IMR-90 (cell line): ENCODE results near the gene TSKU. TPM values are rescaled to one million over a fixed set of nuclear protein-coding genes. Genes with fewer than 3 reads are reported as not detected.

Experiments
- ATAC-seq: fragments of 200-7000 bp; cut with Tn5 transposase; 2 replicates; pipeline ENCODE4 v1.9.1; 2020; ENCODE audit warnings: low read depth, mild to moderate bottlenecking, moderate library complexity
- BruUV-seq: library from RNA; stranded (reverse); fragments of 400-500 nt; replicated peaks from 2 replicates; lab custom pipeline; 2021; lab: Mats Ljungman, UMichigan
- CTCF ChIA-PET: fragments of 300-600 bp; formaldehyde crosslinking; extraction: SDS; loops from one replicate; lab custom pipeline; 2021; ENCODE audit warnings: antibody characterized with exemption; lab: Yijun Ruan, JAX
- POLR2A ChIA-PET: fragments of 300-600 bp; sonication (Branson Sonifier 250); formaldehyde crosslinking; loops from one replicate; lab custom pipeline; 2022; ENCODE audit warnings: antibody characterized with exemption; ENCODE audit not compliant: unreplicated experiment; lab: Charles Lee
- DNase-seq: peaks from one replicate; pipeline ENCODE4 v3.0.0; 2013
- H2AFZ ChIP-seq: replicated peaks from 2 replicates; pipeline ENCODE3; 2013; ENCODE audit warnings: low read length, mild to moderate bottlenecking; ENCODE audit not compliant: poor library complexity
- H2AK5ac ChIP-seq: 2 replicates; pipeline ENCODE4 v1.6.1; 2013; ENCODE audit warnings: low read depth, low read length, inconsistent platforms
- H2AK9ac ChIP-seq: replicated peaks from 2 replicates; pipeline ENCODE3; 2013; ENCODE audit warnings: mild to moderate bottlenecking, low read depth, low read length, moderate library complexity; ENCODE audit not compliant: poor library complexity
- H2BK120ac ChIP-seq: 2 replicates; pipeline ENCODE4 v1.6.1; 2013; ENCODE audit warnings: low read depth, low read length, inconsistent platforms
- H2BK15ac ChIP-seq: 3 replicates; pipeline ENCODE4 v1.6.1; 2013; ENCODE audit warnings: low read depth, low read length, inconsistent platforms
- H2BK20ac ChIP-seq: 2 replicates; pipeline ENCODE4 v1.6.1; 2013; ENCODE audit warnings: low read depth, mild to moderate bottlenecking, inconsistent platforms, low read length, moderate library complexity
- H2BK5ac ChIP-seq: 2 replicates; pipeline ENCODE4 v1.6.1; 2013; ENCODE audit warnings: mild to moderate bottlenecking, low read depth, low read length, inconsistent platforms; ENCODE audit not compliant: poor library complexity, severe bottlenecking
- H3K14ac ChIP-seq: replicated peaks from 2 replicates; pipeline ENCODE4 v1.6.1; 2013; ENCODE audit warnings: low read depth, low read length, inconsistent platforms
- H3K18ac ChIP-seq: 2 replicates; pipeline ENCODE4 v1.6.1; 2013; ENCODE audit warnings: low read depth, low read length, control low read depth
- H3K23ac ChIP-seq: 2 replicates; pipeline ENCODE4 v1.6.1; 2013; ENCODE audit warnings: low read depth, low read length, inconsistent platforms
- H3K27ac ChIP-seq: 2 replicates; pipeline ENCODE4 v1.5.1; 2013; ENCODE audit warnings: mild to moderate bottlenecking, control low read depth, low read length; ENCODE audit not compliant: insufficient read depth
- H3K27me3 ChIP-seq: 2 replicates; pipeline ENCODE4 v1.6.1; 2013; ENCODE audit warnings: low read length; ENCODE audit not compliant: control insufficient read depth, insufficient read depth
- H3K36me3 ChIP-seq: 2 replicates; pipeline ENCODE4 v1.6.1; 2013; ENCODE audit warnings: low read length, mixed read lengths; ENCODE audit not compliant: control insufficient read depth, insufficient read depth
- H3K4ac ChIP-seq: 2 replicates; pipeline ENCODE4 v1.6.1; 2013; ENCODE audit warnings: low read depth, low read length, inconsistent platforms
- H3K4me1 ChIP-seq: 2 replicates; pipeline ENCODE4 v1.6.1; 2013; ENCODE audit warnings: low read length, mixed read lengths; ENCODE audit not compliant: control insufficient read depth, insufficient read depth
- H3K4me2 ChIP-seq: 2 replicates; pipeline ENCODE4 v1.6.1; 2013; ENCODE audit warnings: low read depth, mild to moderate bottlenecking, control low read depth, low read length, moderate library complexity
- H3K4me3 ChIP-seq: 2 replicates; pipeline ENCODE4 v1.5.1; 2013; ENCODE audit warnings: low read depth, mild to moderate bottlenecking, control low read depth, low read length, moderate library complexity; ENCODE audit not compliant: insufficient read depth
- H3K56ac ChIP-seq: 2 replicates; pipeline ENCODE4 v1.6.1; 2013; ENCODE audit warnings: low read length, inconsistent platforms; ENCODE audit not compliant: insufficient read depth; ENCODE audit errors: extremely low read depth
- H3K79me1 ChIP-seq, 2 experiments: 2 replicates each; pipeline ENCODE4 v1.6.1; 2013; ENCODE audit warnings: low read length in 2 of 2, inconsistent platforms in 1 of 2, low read depth in 1 of 2
- H3K9ac ChIP-seq: 2 replicates; pipeline ENCODE4 v1.6.1; 2013; ENCODE audit warnings: low read depth, low read length, control low read depth
- H3K9me1 ChIP-seq: 2 replicates; pipeline ENCODE4 v1.6.1; 2013; ENCODE audit warnings: low read length, inconsistent platforms; ENCODE audit not compliant: insufficient read depth
- H3K9me3 ChIP-seq: 2 replicates; pipeline ENCODE4 v1.6.1; 2013; ENCODE audit warnings: low read length; ENCODE audit not compliant: control insufficient read depth, insufficient read depth
- H4K20me1 ChIP-seq: 2 replicates; pipeline ENCODE4 v1.6.1; 2013; ENCODE audit warnings: low read length, inconsistent platforms; ENCODE audit not compliant: insufficient read depth
- H4K5ac ChIP-seq: 2 replicates; pipeline ENCODE4 v1.6.1; 2013; ENCODE audit warnings: mild to moderate bottlenecking, low read depth, low read length, control low read depth
- H4K8ac ChIP-seq, 2 experiments: 2 replicates each; pipeline ENCODE4 v1.6.1; 2013; ENCODE audit warnings: low read depth in 2 of 2, low read length in 2 of 2, control low read depth in 1 of 2, inconsistent platforms in 1 of 2
- H4K91ac ChIP-seq: 2 replicates; pipeline ENCODE4 v1.6.1; 2013; ENCODE audit warnings: low read depth, low read length, inconsistent platforms; ENCODE audit not compliant: insufficient read depth
- BHLHE40 ChIP-seq: fragments of 150-350 bp; IDR thresholded peaks from 2 replicates; pipeline ENCODE4 v1.6.1; 2016; ENCODE audit warnings: mild to moderate bottlenecking, low read depth, low read length
- CTCF ChIP-seq: conservative IDR thresholded peaks from 2 replicates; pipeline ENCODE4 v1.5.1; 2012; ENCODE audit warnings: mild to moderate bottlenecking, low read depth, low read length, improper control_type of control experiment
- MAFK ChIP-seq: IDR thresholded peaks from 2 replicates; pipeline ENCODE4 v1.6.1; 2012; ENCODE audit warnings: low read depth, low read length, improper control_type of control experiment
- MAZ ChIP-seq: IDR thresholded peaks from 2 replicates; pipeline ENCODE4 v1.6.1; 2012; ENCODE audit warnings: low read depth, mild to moderate bottlenecking, low read length, improper control_type of control experiment, moderate library complexity, borderline replicate concordance
- MXI1 ChIP-seq: IDR thresholded peaks from 2 replicates; pipeline ENCODE4 v1.6.1; 2012; ENCODE audit warnings: low read depth, mild to moderate bottlenecking, low read length, moderate library complexity, borderline replicate concordance
- NFE2L2 ChIP-seq: fragments of 150-350 bp; IDR thresholded peaks from 2 replicates; pipeline ENCODE4 v1.6.1; 2016; ENCODE audit warnings: low read depth, mild to moderate bottlenecking, low read length
- POLR2A ChIP-seq: IDR thresholded peaks from 2 replicates; pipeline ENCODE4 v1.6.1; 2012; ENCODE audit warnings: mild to moderate bottlenecking, low read depth, low read length
- RAD21 ChIP-seq: IDR thresholded peaks from 2 replicates; pipeline ENCODE4 v1.6.1; 2012; ENCODE audit warnings: low read length, improper control_type of control experiment
- RCOR1 ChIP-seq: IDR thresholded peaks from 2 replicates; pipeline ENCODE4 v1.6.1; 2012; ENCODE audit warnings: mild to moderate bottlenecking, low read length, improper control_type of control experiment; ENCODE audit not compliant: insufficient replicate concordance
- RFX5 ChIP-seq: IDR thresholded peaks from 2 replicates; pipeline ENCODE4 v1.8.0; 2012; ENCODE audit warnings: low read depth, mild to moderate bottlenecking, low read length, moderate library complexity
- SMC3 ChIP-seq: fragments of 150-350 bp; IDR thresholded peaks from 2 replicates; pipeline ENCODE4 v1.6.1; 2016; ENCODE audit warnings: low read depth, mild to moderate bottlenecking, antibody characterized with exemption, low read length, moderate library complexity
- USF2 ChIP-seq: fragments of 150-350 bp; IDR thresholded peaks from 2 replicates; pipeline ENCODE4 v1.6.1; 2017; ENCODE audit warnings: mild to moderate bottlenecking, antibody characterized with exemption, low read length, low read depth
- WGBS, 2 experiments: methylation state at CpG; one replicate each; pipeline versions ENCODE4 v1.1.5 to v1.1.7; 2013; ENCODE audit warnings: missing lambda C conversion rate in 2 of 2; ENCODE audit not compliant: insufficient read length in 1 of 2; ENCODE audit errors: extremely low coverage in 2 of 2; 5-methylcytosine and 5-hydroxymethylcytosine counted together
- dilution Hi-C: fragments of 300-500 bp; cut with HindIII; formaldehyde crosslinking; loops from one replicate; pipeline ENCODE4 v1.14.3; 2018; ENCODE audit warnings: low sequenced_read_pairs; ENCODE audit not compliant: unreplicated experiment
- in situ Hi-C: fragments of 300-500 bp; cut with MboI; formaldehyde crosslinking; loops from 3 replicates; pipeline ENCODE4 v1.14.3; 2019; ENCODE audit warnings: low sequenced_read_pairs, inconsistent platforms, mixed read lengths
- intact Hi-C: fragments of 100-400 bp; cut with micrococcal nuclease; formaldehyde crosslinking; loops from 2 replicates; pipeline ENCODE4 v1.10.0; 2022
- polyA plus RNA-seq, 3 experiments: library from polyadenylated mRNA; depleted of rRNA; stranded (reverse); fragments of >200 nt; gene quantifications; 2 replicates each; pipeline ENCODE4 v1.2.3, GENCODE V29; 2012; ENCODE audit warnings: low replicate concordance in 1 of 3
- total RNA-seq: library from RNA; depleted of rRNA; stranded (reverse); fragments of >200 nt; gene quantifications from 2 replicates; pipeline ENCODE4 v1.2.3, GENCODE V29; 2012
- TF ChIP-seq, protein P1 (sequence below): fragments of 150-350 bp; IDR thresholded peaks from 2 replicates; pipeline ENCODE4 v1.6.1; 2016; ENCODE audit warnings: low read depth, mild to moderate bottlenecking, low read length, moderate library complexity, borderline replicate concordance

TSKU gene
- total and polyA plus RNA-seq, 2 of the 4 experiments (the other 2 are of a cell fraction) = 6.8 to 26.6 TPM

DNA sequence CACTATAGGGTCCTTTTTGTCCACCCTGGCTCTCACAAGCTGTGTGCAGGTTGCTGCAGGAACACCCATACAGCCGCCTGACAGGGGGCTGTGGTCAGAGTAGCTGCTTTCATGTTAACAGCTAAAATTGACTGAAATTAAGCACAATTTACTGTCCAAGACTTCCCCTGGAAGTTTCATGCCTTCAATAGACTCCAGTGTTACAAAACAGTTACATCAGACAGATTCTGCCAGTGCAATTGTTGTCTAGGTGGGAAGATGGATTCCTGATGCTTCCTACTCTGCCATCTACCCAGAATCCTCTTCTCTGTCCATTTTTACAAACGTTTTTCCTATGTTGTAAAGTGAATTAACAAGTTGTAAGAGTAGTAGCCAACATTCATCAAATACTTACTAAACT is 5.3 kb upstream of the TSKU start:
- in situ Hi-C loops (no loop called here), dilution Hi-C loops (no loop called here), intact Hi-C loops (no loop called here)
- Histone ChIP-seq H3K14ac (no peak overlapping the region), H2AFZ (no peak overlapping the region), H3K23ac (no peak overlapping the region), H4K91ac (no peak overlapping the region), H3K4ac (no peak overlapping the region; the same call in 1 of the 2 replicates), H3K27ac (peak overlapping the region; percentile 61; the same call in 1 of the 2 replicates), H3K9me3 (peaks cover 7% of the 10 kb centered on the region), H3K27me3 (peaks cover 10% of the 10 kb centered on the region; the same call in 1 of the 2 replicates), H2BK5ac (no peak overlapping the region), H4K5ac (peak overlapping the region; percentile 51; the same call in 1 of the 2 replicates), H3K4me2 (peak overlapping the region; percentile 18; the same call in 1 of the 2 replicates), H3K79me1 (no peaks in the 10 kb centered on the region; a peak in 1 of 4 replicates), H3K4me3 (no peak overlapping the region), H3K4me1 (peaks cover 20% of the 10 kb centered on the region), H3K36me3 (no peaks in the 10 kb centered on the region), H4K20me1 (no peaks in the 10 kb centered on the region), H2BK15ac (no peak overlapping the region), H4K8ac (no peak overlapping the region), H2BK20ac (no peak overlapping the region), H2AK5ac (no peak overlapping the region), H2BK120ac (0 out of 2 replicates have a peak overlapping the region, but pooled peaks have one; percentile 19), H2AK9ac (no peak overlapping the region), H3K18ac (peak overlapping the region; percentile 55), H3K9me1 (no peaks in the 10 kb centered on the region), H3K9ac (peak overlapping the region; percentile 47; the same call in 1 of the 2 replicates), H3K56ac (no peak overlapping the region)
- ChIA-PET CTCF (no interaction called here), POLR2A (no interaction called here)
- no peak for DNase-seq
- no peak for ATAC-seq
- BruUV-seq = no TSS peak
- no peak for TF ChIP-seq USF2
- TF ChIP-seq, protein P1, sequence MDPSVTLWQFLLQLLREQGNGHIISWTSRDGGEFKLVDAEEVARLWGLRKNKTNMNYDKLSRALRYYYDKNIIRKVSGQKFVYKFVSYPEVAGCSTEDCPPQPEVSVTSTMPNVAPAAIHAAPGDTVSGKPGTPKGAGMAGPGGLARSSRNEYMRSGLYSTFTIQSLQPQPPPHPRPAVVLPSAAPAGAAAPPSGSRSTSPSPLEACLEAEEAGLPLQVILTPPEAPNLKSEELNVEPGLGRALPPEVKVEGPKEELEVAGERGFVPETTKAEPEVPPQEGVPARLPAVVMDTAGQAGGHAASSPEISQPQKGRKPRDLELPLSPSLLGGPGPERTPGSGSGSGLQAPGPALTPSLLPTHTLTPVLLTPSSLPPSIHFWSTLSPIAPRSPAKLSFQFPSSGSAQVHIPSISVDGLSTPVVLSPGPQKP = no peak
- no peak for TF ChIP-seq MAFK
- no peak for TF ChIP-seq NFE2L2
- TF ChIP-seq RCOR1 = no peak
- no peak for TF ChIP-seq MAZ
- TF ChIP-seq SMC3 = no peak
- TF ChIP-seq BHLHE40 = no peak
- TF ChIP-seq POLR2A = no peak
- no peak for TF ChIP-seq RAD21
- TF ChIP-seq MXI1 = no peak
- no peak for TF ChIP-seq CTCF
- TF ChIP-seq RFX5 = no peak
- no CpG with 5 or more reads among the region's 2 CpGs for WGBS, 2 experiments
